Neural progenitor cell (in vitro differentiated cells): Measurements from ENCODE around the gene SLC39A12. TPM values are rescaled to one million over a fixed set of nuclear protein-coding genes. Genes with fewer than 3 reads are reported as not detected.

Source experiments
- DNase-seq: peaks from one replicate; pipeline ENCODE4 v3.0.0-alpha.2; 2016; ENCODE audit warnings: low spot score
- H2AFZ ChIP-seq: fragments of 200-600 bp; sonication (generic); replicated peaks from 2 replicates; pipeline ENCODE4 v1.6.1; 2016; ENCODE audit warnings: antibody characterized with exemption
- H3F3A ChIP-seq: fragments of 200-600 bp; sonication (generic); 2 replicates; pipeline ENCODE4 v1.6.1; 2016; ENCODE audit warnings: antibody characterized with exemption, low read depth
- H3K27ac ChIP-seq: fragments of 200-600 bp; sonication (generic); 2 replicates; pipeline ENCODE4 v1.5.1; 2016; ENCODE audit warnings: mild to moderate bottlenecking
- H3K27me3 ChIP-seq: fragments of 200-600 bp; sonication (generic); 2 replicates; pipeline ENCODE4 v1.6.1; 2016; ENCODE audit warnings: mild to moderate bottlenecking, moderate library complexity
- H3K36me3 ChIP-seq: fragments of 200-600 bp; sonication (generic); 2 replicates; pipeline ENCODE4 v1.5.1; 2016
- H3K4me1 ChIP-seq: fragments of 200-600 bp; sonication (generic); 2 replicates; pipeline ENCODE4 v1.6.1; 2016; ENCODE audit warnings: mixed run types
- H3K4me2 ChIP-seq: fragments of 200-600 bp; sonication (generic); 2 replicates; pipeline ENCODE4 v1.6.1; 2016
- H3K4me3 ChIP-seq: fragments of 200-600 bp; sonication (generic); 2 replicates; pipeline ENCODE4 v1.5.1; 2016
- H3K79me2 ChIP-seq: fragments of 200-600 bp; sonication (generic); 2 replicates; pipeline ENCODE4 v1.6.1; 2016; ENCODE audit warnings: low read depth
- H3K9ac ChIP-seq: fragments of 200-600 bp; sonication (generic); 2 replicates; pipeline ENCODE4 v1.6.1; 2016
- H3K9me3 ChIP-seq: fragments of 200-600 bp; sonication (generic); 2 replicates; pipeline ENCODE4 v1.5.1; 2016; ENCODE audit warnings: low read depth
- H4K20me1 ChIP-seq: fragments of 200-600 bp; sonication (generic); 2 replicates; pipeline ENCODE4 v1.6.1; 2016; ENCODE audit warnings: low read depth
- H3K27ac Mint-ChIP-seq: 3 replicates; pipeline ENCODE4 v1.8.0; 2021; ENCODE audit warnings: mixed read lengths
- H3K27me3 Mint-ChIP-seq: 2 replicates; pipeline ENCODE4 v1.8.0; 2022; ENCODE audit warnings: low read depth, mild to moderate bottlenecking, inconsistent platforms, moderate library complexity, mixed read lengths; ENCODE audit not compliant: insufficient read depth
- H3K36me3 Mint-ChIP-seq: 3 replicates; pipeline ENCODE4 v1.8.0; 2021; ENCODE audit warnings: mixed read lengths
- H3K4me1 Mint-ChIP-seq: 3 replicates; pipeline ENCODE4 v1.8.0; 2021; ENCODE audit warnings: mixed read lengths
- H3K4me3 Mint-ChIP-seq: 3 replicates; pipeline ENCODE4 v1.8.0; 2021; ENCODE audit warnings: mild to moderate bottlenecking, moderate library complexity, mixed read lengths
- H3K9me3 Mint-ChIP-seq: 3 replicates; pipeline ENCODE4 v1.8.0; 2020; ENCODE audit warnings: mixed read lengths
- EZH2 ChIP-seq: fragments of 200-600 bp; sonication (generic); IDR thresholded peaks from 2 replicates; pipeline ENCODE4 v1.6.1; 2017; ENCODE audit warnings: antibody characterized with exemption, mild to moderate bottlenecking, moderate library complexity
- EZH2phosphoT487 ChIP-seq: fragments of 200-600 bp; sonication (generic); IDR thresholded peaks from 2 replicates; pipeline ENCODE4 v1.6.1; 2017; ENCODE audit warnings: antibody characterized with exemption
- total RNA-seq: library from RNA; depleted of rRNA; stranded (reverse); fragments of >200 nt; gene quantifications from 2 replicates; pipeline ENCODE4 v1.2.3, GENCODE V29; 2015; ENCODE audit warnings: low replicate concordance
- TF ChIP-seq, protein P1 (sequence below): fragments of 200-600 bp; sonication (generic); IDR thresholded peaks from 2 replicates; pipeline ENCODE4 v1.5.1; 2017; ENCODE audit warnings: antibody characterized with exemption, mild to moderate bottlenecking

Gene SLC39A12
- total RNA-seq, 1 donor from 2014 or later, result 0.22 TPM

DNA sequence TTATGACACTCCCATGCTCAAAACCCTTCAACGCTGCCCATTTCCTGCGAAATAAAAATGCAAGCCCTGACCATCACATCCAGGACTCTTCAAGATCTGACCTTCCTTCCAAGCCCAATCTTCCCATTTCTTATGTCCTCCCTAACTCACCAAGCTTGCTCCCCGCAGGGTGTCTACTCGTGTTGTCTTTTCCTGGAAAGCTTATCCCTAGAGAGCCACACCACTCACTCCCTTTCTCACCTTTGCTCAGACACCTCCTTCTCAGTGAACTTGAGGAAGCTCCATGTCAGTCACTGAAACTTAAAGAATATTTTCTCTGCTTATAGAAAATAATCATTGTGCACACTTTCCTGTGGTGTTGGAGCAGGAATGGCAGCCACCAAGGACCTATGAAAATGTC is 134.1 kb downstream of the SLC39A12 start:
- H2AFZ ChIP-seq, result no peak overlapping the region
- H3K4me3 ChIP-seq, result no peak overlapping the region
- no peaks in the 10 kb centered on the region for H3K4me1 ChIP-seq
- H3K79me2 ChIP-seq, result no peaks in the 10 kb centered on the region
- no peaks in the 10 kb centered on the region for H3K36me3 Mint-ChIP-seq
- no peaks in the 10 kb centered on the region for H3K36me3 ChIP-seq
- H3F3A ChIP-seq, result no peaks in the 10 kb centered on the region
- no peak overlapping the region for H3K4me2 ChIP-seq
- H3K4me3 Mint-ChIP-seq, result no peak overlapping the region
- DNase-seq, result no peak
- H3K27ac ChIP-seq, result no peak overlapping the region
- peaks cover 3% of the 10 kb centered on the region for H3K4me1 Mint-ChIP-seq
- TF ChIP-seq, protein P1, sequence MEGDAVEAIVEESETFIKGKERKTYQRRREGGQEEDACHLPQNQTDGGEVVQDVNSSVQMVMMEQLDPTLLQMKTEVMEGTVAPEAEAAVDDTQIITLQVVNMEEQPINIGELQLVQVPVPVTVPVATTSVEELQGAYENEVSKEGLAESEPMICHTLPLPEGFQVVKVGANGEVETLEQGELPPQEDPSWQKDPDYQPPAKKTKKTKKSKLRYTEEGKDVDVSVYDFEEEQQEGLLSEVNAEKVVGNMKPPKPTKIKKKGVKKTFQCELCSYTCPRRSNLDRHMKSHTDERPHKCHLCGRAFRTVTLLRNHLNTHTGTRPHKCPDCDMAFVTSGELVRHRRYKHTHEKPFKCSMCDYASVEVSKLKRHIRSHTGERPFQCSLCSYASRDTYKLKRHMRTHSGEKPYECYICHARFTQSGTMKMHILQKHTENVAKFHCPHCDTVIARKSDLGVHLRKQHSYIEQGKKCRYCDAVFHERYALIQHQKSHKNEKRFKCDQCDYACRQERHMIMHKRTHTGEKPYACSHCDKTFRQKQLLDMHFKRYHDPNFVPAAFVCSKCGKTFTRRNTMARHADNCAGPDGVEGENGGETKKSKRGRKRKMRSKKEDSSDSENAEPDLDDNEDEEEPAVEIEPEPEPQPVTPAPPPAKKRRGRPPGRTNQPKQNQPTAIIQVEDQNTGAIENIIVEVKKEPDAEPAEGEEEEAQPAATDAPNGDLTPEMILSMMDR, result no peak
- TF ChIP-seq EZH2 (no peak), EZH2phosphoT487 (no peak)
- no peaks in the 10 kb centered on the region for H4K20me1 ChIP-seq
- H3K9ac ChIP-seq, result no peak overlapping the region
- peaks cover under 1% of the 10 kb centered on the region for H3K27me3 Mint-ChIP-seq
- no peaks in the 10 kb centered on the region for H3K9me3 Mint-ChIP-seq
- no peaks in the 10 kb centered on the region for H3K27me3 ChIP-seq
- no peak overlapping the region for H3K27ac Mint-ChIP-seq
- no peaks in the 10 kb centered on the region for H3K9me3 ChIP-seq

DNA sequence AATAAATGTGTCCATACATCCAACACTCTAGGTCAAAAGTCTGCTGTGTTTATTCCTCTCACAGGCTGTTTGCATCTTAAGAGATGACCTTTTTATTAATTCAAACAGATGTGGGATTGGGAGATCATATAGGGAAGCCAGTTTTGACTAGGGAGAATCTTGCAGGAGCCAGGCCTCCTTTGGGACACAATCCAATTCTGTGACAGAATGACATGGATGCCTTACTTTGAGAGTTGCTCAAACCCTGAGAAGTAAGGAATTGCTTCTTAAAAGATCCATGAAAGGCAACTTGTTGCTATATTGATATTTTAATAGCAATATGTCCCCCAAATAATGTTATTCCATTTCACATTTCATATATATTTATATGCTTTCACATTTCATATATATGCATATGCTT is 135.0 kb downstream of the SLC39A12 start:
- Histone ChIP-seq H2AFZ (no peak overlapping the region), H3K27me3 (no peaks in the 10 kb centered on the region), H4K20me1 (no peaks in the 10 kb centered on the region), H3K4me1 (no peaks in the 10 kb centered on the region), H3K79me2 (no peaks in the 10 kb centered on the region), H3K9me3 (no peaks in the 10 kb centered on the region), H3K4me2 (no peak overlapping the region), H3F3A (no peaks in the 10 kb centered on the region), H3K9ac (no peak overlapping the region), H3K4me3 (no peak overlapping the region), H3K36me3 (no peaks in the 10 kb centered on the region), H3K27ac (no peak overlapping the region)
- no peak for DNase-seq
- Mint-ChIP-seq H3K4me3 (no peak overlapping the region), H3K36me3 (no peaks in the 10 kb centered on the region), H3K27me3 (no peaks in the 10 kb centered on the region), H3K4me1 (no peaks in the 10 kb centered on the region), H3K9me3 (no peaks in the 10 kb centered on the region), H3K27ac (no peak overlapping the region)
- TF ChIP-seq EZH2phosphoT487, result no peak
- no peak for TF ChIP-seq EZH2
- TF ChIP-seq, protein P1, result no peak

DNA sequence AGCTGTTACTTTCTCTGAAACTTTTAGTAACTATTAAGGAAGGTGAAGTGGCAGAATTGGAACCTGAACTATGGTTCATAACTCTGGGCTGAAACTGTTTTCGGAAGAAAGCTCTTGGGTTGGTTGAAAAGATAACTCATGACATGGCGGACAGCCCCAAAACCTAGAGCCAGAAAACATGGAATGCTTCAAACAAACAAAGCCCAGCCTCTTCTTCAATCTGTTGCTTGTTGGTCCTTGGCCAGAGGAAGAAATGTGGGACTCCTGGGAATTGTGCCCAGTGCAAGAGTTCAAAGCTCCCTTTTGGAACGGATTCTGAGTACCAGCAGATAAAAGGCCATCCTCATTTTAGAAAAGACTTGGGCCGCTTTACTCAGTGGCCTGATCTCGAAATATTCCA is 135.6 kb downstream of the SLC39A12 start:
- Histone ChIP-seq H3K79me2 (no peaks in the 10 kb centered on the region), H3K27me3 (no peaks in the 10 kb centered on the region), H3K9ac (no peak overlapping the region), H3K36me3 (no peaks in the 10 kb centered on the region), H3F3A (no peaks in the 10 kb centered on the region), H4K20me1 (no peaks in the 10 kb centered on the region), H3K9me3 (no peaks in the 10 kb centered on the region), H3K27ac (no peak overlapping the region), H3K4me3 (no peak overlapping the region), H3K4me2 (no peak overlapping the region), H2AFZ (peak overlapping the region; percentile 10), H3K4me1 (no peaks in the 10 kb centered on the region)
- Mint-ChIP-seq H3K4me1 (no peaks in the 10 kb centered on the region), H3K36me3 (no peaks in the 10 kb centered on the region), H3K4me3 (no peak overlapping the region), H3K9me3 (no peaks in the 10 kb centered on the region), H3K27me3 (no peaks in the 10 kb centered on the region), H3K27ac (no peak overlapping the region)
- no peak for DNase-seq
- TF ChIP-seq EZH2phosphoT487 (no peak), EZH2 (no peak)
- TF ChIP-seq, protein P1, result no peak

Other genes starting within 250 kb of the SLC39A12 start
- gene TMEM236, start 199.7 kb upstream of the SLC39A12 start, total RNA-seq, result 0.06 TPM in 1 of 2 replicates, not detected in the other
- gene MRC1, start 142.6 kb upstream of the SLC39A12 start, total RNA-seq, result 0.03 TPM in 1 of 2 replicates, not detected in the other
- 3.4 and 3.5 TPM in 2 replicates for gene CACNB2, start 188.5 kb downstream of the SLC39A12 start, total RNA-seq